ENCODE measurements around the gene COX5B.

- TF ChIP-seq, protein P1, sequence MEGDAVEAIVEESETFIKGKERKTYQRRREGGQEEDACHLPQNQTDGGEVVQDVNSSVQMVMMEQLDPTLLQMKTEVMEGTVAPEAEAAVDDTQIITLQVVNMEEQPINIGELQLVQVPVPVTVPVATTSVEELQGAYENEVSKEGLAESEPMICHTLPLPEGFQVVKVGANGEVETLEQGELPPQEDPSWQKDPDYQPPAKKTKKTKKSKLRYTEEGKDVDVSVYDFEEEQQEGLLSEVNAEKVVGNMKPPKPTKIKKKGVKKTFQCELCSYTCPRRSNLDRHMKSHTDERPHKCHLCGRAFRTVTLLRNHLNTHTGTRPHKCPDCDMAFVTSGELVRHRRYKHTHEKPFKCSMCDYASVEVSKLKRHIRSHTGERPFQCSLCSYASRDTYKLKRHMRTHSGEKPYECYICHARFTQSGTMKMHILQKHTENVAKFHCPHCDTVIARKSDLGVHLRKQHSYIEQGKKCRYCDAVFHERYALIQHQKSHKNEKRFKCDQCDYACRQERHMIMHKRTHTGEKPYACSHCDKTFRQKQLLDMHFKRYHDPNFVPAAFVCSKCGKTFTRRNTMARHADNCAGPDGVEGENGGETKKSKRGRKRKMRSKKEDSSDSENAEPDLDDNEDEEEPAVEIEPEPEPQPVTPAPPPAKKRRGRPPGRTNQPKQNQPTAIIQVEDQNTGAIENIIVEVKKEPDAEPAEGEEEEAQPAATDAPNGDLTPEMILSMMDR (IDR thresholded peaks at IDR 0.05; ENCODE audit: poor library complexity, severe bottlenecking): no peak
- TF ChIP-seq EZH2 (IDR thresholded peaks at IDR 0.05; ENCODE audit: borderline replicate concordance, insufficient read depth, low read length, poor library complexity, severe bottlenecking) (no peak), RAD21 (conservative IDR thresholded peaks at IDR 0.05) (no peak), POLR2AphosphoS5 (IDR thresholded peaks at IDR 0.05) (no peak), MXI1 (conservative IDR thresholded peaks at IDR 0.05; ENCODE audit: poor library complexity, severe bottlenecking) (no peak), EP300 (conservative IDR thresholded peaks at IDR 0.05; ENCODE audit: poor library complexity, severe bottlenecking) (no peak), TAF1 (IDR thresholded peaks at IDR 0.05; ENCODE audit: low read depth) (no peak)
- TF ChIP-seq, protein P2, sequence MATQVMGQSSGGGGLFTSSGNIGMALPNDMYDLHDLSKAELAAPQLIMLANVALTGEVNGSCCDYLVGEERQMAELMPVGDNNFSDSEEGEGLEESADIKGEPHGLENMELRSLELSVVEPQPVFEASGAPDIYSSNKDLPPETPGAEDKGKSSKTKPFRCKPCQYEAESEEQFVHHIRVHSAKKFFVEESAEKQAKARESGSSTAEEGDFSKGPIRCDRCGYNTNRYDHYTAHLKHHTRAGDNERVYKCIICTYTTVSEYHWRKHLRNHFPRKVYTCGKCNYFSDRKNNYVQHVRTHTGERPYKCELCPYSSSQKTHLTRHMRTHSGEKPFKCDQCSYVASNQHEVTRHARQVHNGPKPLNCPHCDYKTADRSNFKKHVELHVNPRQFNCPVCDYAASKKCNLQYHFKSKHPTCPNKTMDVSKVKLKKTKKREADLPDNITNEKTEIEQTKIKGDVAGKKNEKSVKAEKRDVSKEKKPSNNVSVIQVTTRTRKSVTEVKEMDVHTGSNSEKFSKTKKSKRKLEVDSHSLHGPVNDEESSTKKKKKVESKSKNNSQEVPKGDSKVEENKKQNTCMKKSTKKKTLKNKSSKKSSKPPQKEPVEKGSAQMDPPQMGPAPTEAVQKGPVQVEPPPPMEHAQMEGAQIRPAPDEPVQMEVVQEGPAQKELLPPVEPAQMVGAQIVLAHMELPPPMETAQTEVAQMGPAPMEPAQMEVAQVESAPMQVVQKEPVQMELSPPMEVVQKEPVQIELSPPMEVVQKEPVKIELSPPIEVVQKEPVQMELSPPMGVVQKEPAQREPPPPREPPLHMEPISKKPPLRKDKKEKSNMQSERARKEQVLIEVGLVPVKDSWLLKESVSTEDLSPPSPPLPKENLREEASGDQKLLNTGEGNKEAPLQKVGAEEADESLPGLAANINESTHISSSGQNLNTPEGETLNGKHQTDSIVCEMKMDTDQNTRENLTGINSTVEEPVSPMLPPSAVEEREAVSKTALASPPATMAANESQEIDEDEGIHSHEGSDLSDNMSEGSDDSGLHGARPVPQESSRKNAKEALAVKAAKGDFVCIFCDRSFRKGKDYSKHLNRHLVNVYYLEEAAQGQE (IDR thresholded peaks at IDR 0.05; ENCODE audit: borderline replicate concordance): no peak
Measured at GRCh38 chr2:97660775-97661389, 15.0 kb downstream of the COX5B start.
